HG03097 (cell line): ENCODE measurements around the gene PAIP2.
"Not testable (repeated sequence)": the region's sequence is repeated elsewhere in the genome, so short reads cannot be mapped to it uniquely, and the experiment has no call there.

Source experiments
- ATAC-seq: cut with Tn5 transposase; IDR thresholded peaks from one replicate; pipeline ENCODE4 v1.9.1; 2021; ENCODE audit not compliant: unreplicated experiment, low FRiP score

The PAIP2 gene

DNA sequence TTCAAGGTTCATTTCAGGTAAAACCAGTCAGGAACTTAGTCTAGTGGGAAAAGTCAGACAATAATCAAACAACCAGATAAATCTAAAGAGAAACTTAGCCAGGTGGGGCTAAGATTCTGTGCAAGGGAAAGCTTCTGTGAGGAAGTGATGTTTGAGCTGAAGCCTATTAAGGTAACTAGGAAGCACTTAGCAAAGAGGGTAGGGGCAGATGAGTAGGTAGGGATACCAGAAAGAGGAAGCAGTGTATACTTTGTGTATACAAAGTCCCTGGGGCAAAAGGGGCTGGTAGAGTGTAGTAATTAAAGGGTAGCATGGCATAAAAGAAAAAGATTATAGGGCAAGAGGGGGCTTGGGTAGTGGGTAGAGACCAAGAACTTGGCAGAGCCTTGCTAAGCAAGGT lies 65.9 kb downstream of the PAIP2 start:
- no peak for ATAC-seq

- ATAC-seq = no peak
Observed at GRCh38 chr5:139408191-139408590, 66.5 kb downstream of the PAIP2 start.

- not testable (repeated sequence) for ATAC-seq
Observed at GRCh38 chr5:139409116-139409515, 67.5 kb downstream of the PAIP2 start.

DNA sequence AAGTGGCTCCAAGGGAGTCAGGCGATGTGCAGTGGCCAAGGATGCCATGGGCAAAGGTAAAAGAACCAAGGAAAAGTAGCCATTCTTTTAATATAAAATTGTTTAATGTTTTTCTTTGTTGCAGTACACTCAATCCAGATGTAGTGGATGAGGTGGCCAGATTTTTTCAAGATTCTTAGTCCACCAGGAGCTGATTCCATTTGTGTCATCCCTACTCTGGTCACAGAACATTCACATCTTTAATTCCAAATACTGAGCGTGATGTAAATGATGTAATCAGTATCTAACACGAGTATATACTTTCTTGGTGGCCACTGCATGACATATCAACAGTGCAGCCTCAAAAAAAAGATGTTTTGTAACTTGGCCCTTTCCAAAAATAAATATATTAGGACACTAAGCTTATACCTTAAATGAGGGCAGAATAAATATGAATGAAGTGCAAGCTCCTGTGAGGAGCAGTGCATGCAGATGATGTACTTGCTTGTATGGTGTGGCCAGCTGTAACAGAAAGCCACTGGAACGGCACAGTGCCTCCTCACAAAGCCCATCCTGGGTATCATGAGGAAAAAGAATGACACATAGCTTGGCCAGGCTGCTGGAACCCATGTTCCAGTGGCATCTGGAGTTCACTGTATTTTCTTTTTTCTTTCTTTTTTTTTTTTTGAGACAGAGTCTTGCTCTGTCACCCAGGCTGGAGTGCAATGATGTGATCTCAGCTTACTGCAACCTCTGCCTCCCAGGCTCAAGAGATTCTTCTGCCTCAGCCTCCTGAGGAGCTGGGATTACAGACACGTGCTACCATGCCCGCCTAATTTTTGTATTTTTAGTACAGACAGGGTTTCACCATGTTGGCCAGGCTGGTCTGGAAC lies 68.7 kb downstream of the PAIP2 start:
- ATAC-seq = no peak

- no peak for ATAC-seq
Observed at GRCh38 chr5:139410993-139411828, 69.6 kb downstream of the PAIP2 start.

DNA sequence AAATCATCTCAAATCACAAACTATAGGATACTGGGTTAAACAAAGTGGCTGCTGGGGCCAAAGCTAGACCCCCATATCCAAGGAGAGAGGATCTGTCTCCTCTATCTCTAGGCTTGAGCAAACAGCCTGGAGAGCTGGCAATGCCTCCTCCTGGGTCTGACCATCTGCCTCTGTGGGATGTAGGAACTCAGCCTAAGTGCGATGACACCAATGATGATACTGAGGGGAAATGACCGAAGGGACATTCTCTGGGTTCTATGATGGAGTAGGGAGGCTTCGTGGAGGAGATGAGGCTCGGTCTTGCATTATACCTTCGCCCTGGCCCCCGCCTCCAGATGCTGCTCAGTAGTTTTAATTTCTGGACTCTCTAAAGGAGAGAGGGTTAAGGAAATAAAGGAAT lies 71.5 kb downstream of the PAIP2 start:
- ATAC-seq = no peak

GRCh38 chr5:139413963-139414362 lies 72.3 kb downstream of the PAIP2 start:
- ATAC-seq = no peak

- ATAC-seq = no peak
Observed at GRCh38 chr5:139414581-139415130, 73.0 kb downstream of the PAIP2 start.

DNA sequence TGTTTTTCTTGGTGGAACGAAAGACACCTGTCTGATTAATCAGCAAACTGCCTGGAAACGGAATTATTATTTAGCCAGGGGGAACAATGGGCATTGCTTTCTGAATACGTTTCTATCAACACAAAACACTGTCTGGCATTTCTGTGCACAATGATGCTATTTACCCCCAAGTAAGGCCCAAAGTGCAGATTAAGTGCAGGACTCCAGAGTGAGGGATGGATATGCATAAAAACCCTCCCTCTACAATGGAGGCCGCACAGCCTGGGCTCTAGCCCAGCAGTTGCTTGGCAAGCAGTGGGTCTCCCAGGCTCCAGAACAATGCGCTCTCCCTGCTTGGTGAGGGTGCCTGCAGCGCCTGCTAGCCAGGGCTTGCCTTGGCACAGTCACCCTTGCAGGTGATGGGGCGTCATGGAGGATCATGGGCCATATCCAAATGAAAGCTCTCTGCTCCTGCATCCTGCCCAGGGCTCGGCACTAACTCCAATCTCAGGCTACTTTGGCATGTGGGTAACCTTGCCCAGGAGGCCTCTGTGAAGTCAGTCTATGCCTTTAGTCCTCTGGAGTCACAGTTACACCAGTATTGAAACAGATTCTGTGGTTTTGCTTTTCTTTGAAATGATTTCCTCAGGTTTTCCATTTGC lies 73.7 kb downstream of the PAIP2 start:
- no peak for ATAC-seq

DNA sequence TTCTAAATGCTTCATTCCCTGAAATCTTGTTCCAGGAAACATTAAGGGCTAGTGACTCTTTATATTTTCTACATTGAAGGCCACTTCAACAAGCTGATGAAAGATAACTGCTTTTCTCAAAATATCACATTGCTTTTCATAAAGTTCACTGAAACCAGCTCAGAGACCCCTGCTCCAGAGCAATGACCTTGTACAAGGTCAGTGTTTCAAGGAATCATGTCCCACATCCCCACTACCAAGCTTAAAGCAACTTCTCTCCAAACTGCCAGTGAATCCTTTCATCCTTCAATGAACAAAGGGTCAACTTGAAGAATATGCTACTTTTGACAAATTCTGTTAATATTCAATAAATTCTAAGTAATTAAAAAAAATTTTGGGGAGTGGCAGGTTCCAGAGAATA lies 74.2 kb downstream of the PAIP2 start:
- ATAC-seq = no peak

- no peak for ATAC-seq
Observed at GRCh38 chr5:139416651-139417050, 75.0 kb downstream of the PAIP2 start.

- no peak for ATAC-seq
Observed at GRCh38 chr5:139417214-139417613, 75.6 kb downstream of the PAIP2 start.

DNA sequence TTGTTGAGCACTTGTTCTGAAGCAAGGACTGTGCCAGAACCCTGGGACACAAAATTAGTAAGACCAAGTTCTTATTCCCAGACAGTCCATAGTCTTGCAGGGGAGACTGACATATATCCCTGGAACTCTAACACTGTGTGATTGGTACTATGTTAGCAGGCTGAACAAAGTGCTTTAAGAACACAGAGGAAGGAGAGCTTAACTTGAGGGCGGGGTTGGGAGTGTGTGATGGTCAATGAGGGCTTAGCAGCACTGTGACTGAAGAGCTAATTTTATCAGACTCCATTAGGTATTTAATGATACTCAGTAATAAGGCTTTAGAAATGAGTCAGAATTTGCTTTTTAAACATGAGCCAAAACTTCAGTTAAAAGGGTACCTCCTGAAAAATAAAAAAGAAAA lies 77.1 kb downstream of the PAIP2 start:
- ATAC-seq = no peak
